GM19023 (cell line): ENCODE results near the gene BRD7.
A peak's percentile ranks its signal among the peaks of the same experiment; 100 is the strongest.
"Not testable (repeated sequence)": the region's sequence is repeated elsewhere in the genome, so short reads cannot be mapped to it uniquely, and the experiment has no call there.

Experiments used
- ATAC-seq: cut with Tn5 transposase; IDR thresholded peaks from one replicate; pipeline ENCODE4 v1.9.1; 2021; ENCODE audit warnings: mild to moderate bottlenecking, moderate library complexity; ENCODE audit not compliant: unreplicated experiment

The BRD7 gene

DNA sequence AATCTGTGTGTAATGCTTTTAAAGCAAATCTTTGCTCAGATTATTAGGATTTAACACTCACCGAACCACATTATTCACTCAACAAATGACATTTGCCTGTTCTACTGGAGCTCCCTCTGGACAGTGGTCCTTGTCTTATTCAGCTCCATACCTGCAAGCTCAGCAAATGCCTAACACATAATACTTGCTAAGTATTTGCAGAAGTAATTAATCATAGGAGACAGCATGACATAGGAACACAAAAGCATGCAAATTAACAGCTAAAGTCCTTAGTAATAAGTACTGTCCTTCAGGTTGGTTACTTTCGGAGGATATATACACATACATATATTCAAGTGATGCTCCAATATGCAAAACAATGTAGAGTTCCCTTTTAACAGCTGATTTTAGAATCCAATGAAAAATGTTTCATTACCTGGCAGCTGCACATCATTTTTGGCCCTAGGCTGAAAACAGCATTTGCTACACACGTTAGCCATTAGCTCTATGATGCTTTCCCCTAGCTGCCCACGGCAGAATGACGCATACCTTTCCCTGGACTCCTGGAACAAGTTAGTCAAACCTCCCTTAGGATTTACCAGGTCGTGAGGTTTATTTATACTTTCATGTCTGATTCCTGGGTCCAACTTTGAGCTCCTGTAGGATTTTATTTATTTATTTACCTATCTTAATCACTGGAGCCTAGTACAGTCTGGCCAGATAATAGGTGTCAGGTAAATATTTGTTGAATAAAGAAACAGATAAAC lies 8.6 kb downstream of the BRD7 start:
- ATAC-seq, result no peak

DNA sequence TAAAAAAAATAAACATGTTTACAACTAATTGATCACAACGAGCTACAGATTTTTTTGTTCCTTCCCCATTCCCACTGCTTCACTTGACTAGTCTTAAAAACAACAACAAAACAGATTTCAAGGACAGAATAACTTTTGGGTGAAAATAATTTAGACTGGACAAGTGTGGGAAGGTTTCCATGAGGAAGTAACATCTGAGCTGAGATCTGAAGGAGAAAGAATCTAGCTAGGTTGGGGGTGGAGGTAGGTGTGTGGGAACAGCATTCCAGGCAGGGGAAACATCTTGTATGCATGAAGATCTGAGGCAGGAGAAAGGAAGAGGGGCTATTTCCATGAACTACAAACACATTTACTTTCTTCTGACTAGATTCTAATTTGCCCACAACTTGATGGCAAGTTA lies 9.2 kb downstream of the BRD7 start:
- no peak for ATAC-seq

DNA sequence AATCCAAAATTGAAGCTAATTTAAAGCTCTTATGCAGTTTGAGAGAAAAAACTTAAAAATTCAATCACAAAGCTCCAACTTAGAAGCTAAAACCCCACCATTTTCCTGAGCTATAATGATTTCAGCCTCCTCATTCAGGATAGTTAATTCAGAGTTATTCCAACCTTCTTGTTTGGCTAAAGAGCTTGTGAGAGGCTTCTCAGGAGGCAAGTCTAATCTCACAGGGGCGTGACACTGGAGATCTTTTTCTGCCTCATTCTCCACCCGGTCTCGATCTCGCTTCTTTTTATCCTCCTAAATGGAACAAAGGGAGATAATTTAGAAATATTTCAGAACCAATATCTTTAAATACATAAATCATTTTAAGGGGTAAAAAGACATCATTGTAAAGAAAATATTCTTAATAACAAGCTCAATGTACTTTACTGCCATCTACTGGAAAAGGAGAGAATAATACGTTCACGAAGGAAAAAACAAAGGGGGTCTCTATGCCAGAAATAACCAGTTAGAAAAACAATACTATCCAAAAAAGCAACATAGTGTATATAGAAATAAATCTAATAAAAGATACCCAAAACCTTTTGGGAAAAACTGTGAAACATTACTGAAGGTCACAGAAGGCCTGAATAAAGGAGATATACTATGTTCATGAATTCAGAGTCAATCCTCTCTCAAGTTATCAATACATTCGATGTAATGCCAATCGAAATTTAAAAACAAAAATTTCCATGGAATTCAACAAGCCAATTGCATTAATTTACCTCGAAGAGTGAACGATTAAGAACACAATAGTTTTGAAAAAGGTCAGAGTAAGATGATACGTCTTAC lies 13.9 kb downstream of the BRD7 start:
- ATAC-seq, result no peak

DNA sequence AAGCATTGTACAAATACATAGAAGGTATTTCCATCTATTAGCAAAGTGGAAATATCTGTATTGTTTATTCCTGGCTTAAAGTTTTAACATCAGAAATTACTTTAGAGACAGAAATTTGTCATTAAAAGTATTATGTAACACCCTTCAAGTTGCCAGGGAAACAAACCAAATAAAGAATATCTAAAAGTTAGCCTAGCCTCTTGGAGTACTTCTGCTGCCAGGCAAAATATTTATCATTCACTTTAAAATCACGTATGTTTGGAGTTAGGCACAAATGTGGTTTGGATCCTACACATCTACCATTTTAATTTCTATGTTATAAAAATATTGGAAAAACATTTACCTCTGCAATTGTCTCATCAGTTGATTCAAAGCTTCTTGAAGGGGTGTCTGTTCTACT lies 14.7 kb downstream of the BRD7 start:
- ATAC-seq, result no peak

DNA sequence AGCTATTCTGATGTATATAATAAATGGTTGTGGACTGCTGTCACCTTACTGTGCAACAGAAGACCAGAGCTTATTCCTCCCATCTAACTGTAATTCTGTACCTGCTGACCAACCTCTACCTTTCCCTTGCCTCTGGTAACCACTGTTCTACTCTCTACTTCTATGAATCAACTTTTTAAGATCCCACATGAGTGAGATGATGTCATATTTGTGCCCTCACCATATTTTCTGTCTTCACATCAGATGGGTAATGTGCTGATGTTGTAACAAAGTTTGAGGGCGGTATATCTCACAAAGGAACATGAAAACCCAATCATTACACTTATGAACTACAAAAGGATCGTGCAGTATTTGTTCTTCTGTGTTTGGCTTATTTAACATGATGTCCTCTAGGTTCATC lies 16.8 kb downstream of the BRD7 start:
- no peak for ATAC-seq

DNA sequence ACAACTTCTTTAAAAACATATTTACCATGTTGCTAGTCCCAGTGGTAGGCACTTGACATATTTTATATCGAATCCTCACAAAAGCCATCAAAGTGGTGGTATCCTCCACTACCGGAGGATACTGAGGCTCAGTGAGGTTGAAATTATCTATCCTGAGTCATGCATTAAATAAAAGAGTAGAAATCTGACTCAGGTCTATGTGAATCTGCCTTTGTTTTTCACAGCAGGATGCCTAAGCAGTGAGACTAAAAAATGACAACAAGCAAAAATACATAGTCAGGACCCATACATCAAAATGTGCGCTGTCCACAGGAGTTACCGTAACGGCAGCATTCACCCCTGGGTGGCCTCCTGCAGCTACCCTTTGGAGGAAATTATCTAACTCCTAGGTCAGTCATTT lies 17.7 kb downstream of the BRD7 start:
- ATAC-seq, result no peak

DNA sequence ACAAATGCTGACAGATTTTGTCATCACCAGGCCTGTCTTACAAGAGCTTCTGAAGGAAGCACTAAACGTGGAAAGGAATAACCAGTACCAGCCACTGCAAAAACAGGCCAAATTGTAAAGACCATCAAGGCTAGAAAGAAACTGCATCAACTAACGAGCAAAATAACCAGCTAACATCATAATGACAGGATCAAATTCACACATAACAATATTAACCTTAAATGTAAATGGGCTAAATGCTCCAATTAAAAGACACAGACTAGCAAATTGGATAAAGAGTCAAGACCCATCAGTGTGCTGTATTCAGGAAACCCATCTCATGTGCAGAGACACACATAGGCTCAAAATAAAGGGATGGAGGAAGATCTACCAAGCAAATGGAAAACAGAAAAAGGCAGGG lies 23.6 kb downstream of the BRD7 start:
- not testable (repeated sequence) for ATAC-seq

DNA sequence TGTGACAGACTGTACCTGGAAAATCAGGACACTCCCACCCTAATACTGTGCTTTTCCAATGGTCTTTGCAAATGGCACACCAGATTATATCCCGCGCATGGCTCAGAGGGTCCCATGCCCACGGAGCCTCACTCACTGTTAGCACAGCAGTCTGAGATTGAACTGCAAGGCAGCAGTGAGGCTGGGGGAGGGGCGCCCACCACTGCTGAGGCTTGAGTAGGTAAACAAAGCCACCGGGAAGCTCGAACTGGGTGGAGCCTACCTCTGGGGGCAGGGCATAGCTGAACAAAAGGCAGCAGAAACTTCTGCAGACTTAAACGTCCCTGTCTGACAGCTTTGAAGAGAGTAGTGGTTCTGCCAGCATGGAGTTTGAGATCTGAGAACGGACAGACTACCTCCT lies 25.2 kb downstream of the BRD7 start:
- not testable (repeated sequence) for ATAC-seq

DNA sequence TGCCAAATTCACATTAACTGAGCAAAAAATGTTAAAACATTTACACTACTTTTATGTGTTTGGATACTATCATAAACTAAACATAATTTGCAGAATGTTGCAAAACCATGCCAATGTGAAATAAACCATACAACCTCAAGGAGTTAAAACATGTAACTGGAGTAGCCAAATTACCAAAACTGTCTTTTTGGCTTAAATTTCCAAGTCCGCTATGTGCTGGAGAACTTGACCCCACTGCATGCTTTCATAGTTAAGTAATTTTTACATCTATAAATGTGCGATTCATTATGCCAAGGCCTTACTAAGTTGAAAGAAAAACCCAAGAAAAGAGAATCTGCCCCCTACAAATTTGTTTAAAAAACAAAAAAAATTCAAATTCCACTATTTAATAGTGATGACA lies 28.2 kb downstream of the BRD7 start:
- no peak for ATAC-seq

DNA sequence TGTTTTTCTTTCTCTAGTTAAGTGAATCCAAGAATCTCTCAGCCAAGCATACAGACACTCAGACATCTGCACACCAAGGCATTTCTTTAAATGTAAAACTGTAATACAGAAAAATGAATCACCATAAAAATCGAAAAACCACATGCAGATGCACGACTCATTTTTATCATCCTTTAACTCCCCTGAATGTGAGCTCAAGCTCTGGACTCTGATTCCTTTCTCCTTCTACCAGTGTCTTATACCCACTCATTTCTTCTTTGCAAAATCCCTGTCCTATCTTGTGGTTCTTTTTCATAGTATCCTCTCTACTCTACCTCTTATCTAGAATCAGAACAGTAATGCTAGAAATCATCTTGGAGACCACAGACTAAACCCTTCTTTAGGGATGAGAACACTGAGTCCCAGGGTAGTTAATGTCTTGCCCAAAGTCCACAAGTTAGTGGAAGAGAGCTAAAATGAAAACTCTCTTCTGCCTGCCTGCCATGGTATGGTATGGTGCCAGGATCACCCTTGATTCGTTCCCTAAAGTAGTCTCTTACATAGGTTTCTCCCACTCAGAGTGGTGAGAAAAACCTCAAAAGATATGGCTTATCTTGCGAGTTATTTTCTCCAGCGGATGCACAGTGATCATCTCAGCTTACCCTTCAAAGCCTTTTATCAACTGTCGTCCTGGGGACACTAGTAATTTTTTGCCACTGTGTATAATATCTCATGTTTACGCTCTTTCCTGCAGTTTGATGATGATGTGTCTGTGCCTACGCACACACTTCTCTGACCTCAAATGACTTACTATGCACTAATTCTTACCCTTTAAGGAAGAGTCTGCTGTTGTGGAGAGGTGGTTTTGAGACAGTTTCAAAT lies 30.2 kb downstream of the BRD7 start:
- ATAC-seq, result no peak

DNA sequence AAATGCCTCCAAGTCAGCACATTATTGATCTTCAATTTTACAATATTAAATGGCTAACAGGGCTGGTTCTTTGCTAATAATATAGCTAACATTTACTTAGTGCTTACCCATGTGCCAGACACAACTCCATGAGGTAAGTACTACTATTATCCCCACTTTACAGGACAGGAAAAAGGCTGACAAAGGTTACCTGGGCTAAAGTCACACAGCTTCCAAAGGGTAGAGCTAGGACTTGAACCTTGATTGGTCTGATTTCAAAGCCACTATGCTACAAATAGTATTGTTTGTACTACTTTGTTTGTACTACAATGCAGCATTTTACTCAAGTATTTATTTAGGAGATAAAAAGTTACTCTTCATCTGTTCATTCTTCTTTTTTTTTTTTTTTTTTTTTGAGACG lies 31.9 kb downstream of the BRD7 start:
- no peak for ATAC-seq

DNA sequence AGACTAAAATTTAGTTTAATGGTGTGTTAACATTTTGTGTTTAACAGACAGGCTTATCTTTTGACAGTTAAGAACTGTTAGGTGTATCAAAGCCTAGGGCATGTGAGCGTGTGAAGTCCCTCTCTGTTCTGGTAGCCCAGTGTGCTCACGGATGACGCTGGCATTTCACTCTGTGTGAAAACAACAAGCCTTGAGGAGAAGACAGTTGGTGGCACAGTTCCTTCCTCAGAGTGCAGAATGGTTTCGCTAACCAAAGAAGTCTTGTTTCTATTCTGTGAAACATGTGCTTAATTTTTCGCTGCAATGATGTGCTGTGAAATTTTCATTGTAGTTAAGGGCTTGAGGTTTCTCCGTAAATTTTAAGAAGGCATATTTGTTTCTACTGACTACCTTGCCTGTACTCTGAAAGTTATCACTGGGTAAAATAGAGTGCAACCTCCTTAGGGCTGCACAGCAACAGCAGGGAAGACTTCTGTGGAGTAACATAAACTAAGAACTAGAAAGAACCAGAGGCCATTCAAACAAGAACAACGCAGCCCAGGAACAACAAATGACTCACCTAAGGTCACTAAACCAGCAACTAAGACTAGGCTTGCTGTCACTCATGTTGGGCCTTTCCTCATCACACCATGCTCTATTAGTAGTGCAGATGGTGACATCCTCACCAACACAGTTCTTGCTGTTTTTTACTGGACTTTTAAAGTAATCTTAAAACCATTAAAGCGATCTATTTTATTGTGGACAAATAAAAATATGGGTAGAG lies 33.4 kb downstream of the BRD7 start:
- ATAC-seq, result peak; percentile 80

DNA sequence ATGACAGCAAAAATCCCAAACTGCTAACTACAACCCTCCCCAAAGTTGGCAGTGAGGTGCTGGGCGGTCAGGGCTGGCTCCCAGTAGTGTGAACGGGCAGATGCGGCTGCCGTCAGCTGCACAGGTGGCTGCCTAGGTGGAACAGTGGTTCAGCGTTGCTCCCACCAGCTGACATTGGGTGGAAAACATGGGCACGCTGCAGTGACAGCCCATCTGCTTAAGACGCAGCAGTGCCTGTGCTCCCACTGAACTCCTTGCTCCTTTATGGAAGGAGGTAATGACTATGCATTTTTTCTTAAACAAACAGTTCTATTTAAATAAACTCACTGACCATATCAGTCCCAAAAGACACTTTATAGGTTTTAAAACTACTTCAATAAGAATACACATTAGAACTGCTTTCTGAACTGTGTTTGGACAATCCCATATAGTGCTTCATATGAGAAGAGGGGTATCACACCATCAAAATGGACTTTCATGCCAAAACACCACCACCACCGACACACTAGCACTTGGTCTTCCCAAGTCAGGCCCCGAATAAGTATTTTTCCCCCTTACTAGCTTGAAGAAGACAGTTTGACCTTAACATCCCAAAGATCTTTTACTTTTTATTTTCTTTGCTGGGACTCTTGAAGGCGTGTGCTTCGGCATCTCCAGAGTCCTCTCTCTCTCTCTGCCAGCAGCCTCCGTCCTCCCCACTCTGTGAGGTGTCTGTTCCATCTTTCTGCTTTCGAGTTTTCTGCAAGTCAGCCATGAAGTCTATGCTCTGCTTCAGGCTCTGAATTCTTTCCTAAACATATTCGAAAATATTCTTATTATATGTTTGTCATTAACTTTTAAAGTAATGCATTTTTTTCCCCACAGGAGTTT lies 34.4 kb downstream of the BRD7 start:
- no peak for ATAC-seq

DNA sequence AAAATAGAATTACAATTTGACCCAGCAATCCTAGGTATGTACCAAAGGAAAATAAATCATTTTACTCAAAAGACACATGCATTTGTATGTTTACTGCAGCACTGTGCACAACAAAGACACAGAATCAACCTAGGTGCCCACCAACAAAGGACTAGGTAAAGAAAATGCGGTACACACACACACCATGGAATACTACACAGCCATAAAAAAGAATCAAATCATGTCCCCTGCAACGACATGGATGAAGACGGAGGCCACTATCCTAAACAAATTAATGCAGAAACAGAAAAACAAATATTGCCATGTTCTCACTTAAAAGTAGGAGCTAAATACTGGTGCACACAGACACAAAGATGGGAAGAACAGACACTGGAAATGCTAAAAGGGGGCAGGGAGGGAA lies 36.2 kb downstream of the BRD7 start:
- ATAC-seq, result no peak

DNA sequence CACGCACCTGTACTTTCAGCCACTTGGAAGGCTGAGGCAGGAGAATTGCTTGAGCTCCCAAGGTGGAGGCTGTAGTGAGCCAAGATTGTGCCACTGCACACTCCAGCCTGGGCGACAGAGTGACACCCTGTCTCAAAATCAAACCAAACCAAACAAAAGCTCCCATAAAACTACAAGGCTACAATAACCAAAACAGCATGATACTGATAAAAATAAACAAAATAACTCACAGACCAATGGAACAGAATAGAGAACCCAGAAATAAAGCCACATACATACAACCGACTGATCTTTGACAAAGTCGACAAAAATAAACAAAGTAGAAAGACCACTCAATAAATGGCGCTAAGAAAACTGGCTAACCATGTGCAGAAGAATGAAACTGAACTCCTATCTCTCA lies 37.2 kb downstream of the BRD7 start:
- no peak for ATAC-seq

DNA sequence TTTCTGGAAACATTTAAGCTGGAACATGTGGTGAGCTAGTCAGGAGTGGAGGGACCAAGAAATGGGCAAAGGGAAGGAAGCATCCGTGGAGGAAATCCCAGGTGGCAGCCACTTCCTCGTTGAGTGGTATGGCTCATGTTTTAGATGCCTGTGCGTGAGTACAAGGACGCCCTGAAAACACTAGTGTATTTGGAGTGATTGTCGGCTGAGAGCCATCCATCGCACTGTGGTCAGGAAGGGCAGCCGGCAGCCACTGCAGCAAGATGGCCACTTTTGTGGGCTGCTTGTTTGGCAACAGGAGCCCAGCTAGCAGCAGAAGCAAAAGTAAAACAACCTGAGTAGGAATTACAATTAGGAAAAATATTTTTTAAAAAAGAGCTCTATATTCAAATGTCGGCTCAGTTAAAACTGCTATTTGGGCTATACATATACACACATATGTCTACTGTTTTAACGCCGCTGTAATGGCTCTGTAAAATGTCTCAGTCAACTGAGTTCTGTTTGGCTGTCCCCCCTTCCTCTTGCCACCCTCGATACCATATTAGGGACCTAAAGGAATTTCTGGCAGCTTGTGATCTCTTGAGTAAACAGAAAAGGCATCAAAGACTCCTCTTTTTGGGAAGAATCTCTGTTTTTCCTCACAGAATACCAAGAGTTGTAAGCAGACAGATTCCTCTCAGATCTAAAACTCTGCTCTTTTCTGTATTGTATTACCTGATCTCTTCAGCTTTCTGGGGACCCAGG lies 39.2 kb downstream of the BRD7 start:
- no peak for ATAC-seq

DNA sequence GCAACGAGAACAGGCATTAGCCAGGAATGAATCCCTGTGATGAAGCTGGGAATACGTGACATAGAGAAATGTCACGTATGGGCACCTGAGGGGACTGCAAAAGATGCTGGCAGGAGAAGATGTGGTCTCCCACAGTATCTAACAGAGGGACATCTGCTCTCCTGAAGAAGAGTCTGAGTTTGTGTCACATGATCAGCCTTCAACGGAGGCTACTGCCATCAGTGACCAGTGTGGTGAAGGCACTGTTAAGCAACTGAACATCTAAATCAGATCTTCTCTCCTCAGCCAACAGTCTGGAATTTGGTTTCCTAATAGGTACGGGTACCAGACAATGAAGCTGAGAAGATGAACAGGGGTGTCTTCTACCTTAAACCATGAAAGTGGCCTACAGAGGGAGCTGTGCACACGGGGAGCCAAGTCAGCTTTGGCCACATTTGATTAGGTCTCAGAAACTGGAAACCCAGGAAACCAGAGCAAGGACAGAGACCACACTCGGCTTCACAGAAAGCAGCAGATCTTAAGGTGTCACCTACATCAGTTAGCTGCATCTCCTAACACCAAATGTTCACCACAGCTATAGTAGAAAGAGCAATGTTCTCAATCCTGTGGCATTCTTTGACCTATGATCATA lies 41.8 kb downstream of the BRD7 start:
- peak; percentile 76 for ATAC-seq

DNA sequence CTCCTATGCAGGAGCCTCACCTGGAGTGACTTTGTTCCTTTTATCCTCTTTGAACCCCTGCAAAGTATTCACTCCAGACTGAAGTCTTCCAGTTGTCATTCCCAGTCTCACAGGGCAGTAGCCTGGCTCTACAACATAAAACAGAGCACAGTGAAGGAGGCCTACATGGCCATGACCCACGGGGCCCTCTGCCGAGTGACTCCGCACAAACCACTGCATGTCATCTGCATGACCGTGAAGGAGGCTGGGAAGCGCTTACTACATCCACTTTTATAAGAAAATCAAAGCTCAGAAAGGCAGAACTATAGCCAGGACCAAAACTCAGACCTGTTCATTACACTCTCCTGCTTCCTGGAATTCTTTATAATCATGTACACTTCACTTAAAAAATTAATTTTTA lies 42.5 kb downstream of the BRD7 start:
- ATAC-seq, result no peak

DNA sequence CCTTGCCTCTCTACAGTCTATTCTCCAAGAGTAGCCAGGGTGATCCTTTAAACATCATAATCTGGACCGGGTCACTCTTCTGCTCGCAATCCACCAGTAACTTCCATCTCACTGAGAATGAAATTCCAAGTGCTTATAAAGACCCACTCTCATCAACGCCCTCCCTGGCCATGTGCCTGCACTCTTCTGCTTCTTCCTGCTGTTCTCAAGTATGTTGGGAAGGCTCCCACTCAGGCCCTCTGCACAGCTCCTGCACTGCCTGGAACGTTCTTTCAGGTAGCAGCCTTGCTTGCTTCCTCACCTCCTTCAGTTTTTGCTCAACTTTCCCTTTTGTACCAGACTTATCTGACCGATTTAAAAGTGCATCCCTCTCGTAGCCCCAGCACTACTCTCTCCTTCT lies 44.4 kb downstream of the BRD7 start:
- ATAC-seq, result no peak
